ENCODE measurements around the gene DNAAF3. TPM values are rescaled to one million over a fixed set of nuclear protein-coding genes. Genes with fewer than 3 reads are reported as not detected.

Gene DNAAF3
- polyA plus RNA-seq, 1 of the 3 experiments (the other 2 are of a cell fraction) = 2.4 TPM

DNA sequence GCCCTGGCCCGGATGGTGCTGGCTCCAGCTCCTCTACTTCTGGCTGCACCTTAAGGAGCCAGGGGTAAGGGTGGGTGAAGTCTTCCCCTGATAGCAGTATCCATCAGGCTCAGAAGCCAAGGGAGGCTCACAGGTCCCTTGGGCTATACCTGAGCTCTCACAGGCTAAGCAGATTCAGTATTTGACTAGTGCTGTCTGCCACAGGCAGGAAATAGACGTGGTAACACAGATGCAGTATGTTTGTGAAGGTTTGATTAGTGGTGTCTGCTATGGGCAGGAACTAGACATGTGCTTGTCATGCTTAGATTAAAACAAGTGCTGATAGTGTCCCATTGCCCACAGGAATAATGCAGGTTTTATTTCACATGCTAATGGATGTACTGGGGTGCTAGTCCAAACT is 9.7 kb upstream of the DNAAF3 start:
- Histone ChIP-seq H3K36me3 (replicated peaks in 1 of 2; ENCODE audit: control insufficient read depth in 1 of 2, insufficient read depth in 2 of 2, low read length in 1 of 2) (no peaks in the 10 kb centered on the region), H3K4me2 (no peak overlapping the region), H3K27ac (ENCODE audit: low read depth in 2 of 2, low read length in 1 of 2) (no peak overlapping the region), H3K9ac (no peak overlapping the region), H3K9me3 (no peaks in the 10 kb centered on the region), H3K4me1 (ENCODE audit: control insufficient read depth in 1 of 2, insufficient read depth in 2 of 2, low read depth in 1 of 2, low read length in 1 of 2) (peaks cover 0 to 6% of the 10 kb centered on the region in 2 experiments; a peak in 1 of 4 replicates), H3K79me2 (ENCODE audit: insufficient read depth) (no peaks in the 10 kb centered on the region), H3K4me3 (ENCODE audit: low read depth in 2 of 2, low read length in 1 of 2) (no peak overlapping the region), H3K9me2 (no peaks in the 10 kb centered on the region), H4K20me1 (ENCODE audit: insufficient read depth) (no peaks in the 10 kb centered on the region), H3F3A (replicated peaks; ENCODE audit: insufficient read depth) (no peaks in the 10 kb centered on the region), H2AFZ (ENCODE audit: low read depth) (no peak overlapping the region), H3K27me3 (ENCODE audit: insufficient read depth) (peaks cover 24% of the 10 kb centered on the region)
- CTCF ChIA-PET = interaction anchor here (1.0 to 1.9 kb wide), 3 partner anchors 10 to 291 kb away, joined by 3 to 7 read pairs (median 6); partner anchors contain the start of gene DNAAF3
- 0% methylated on average over 1 of the region's 2 CpGs for WGBS (ENCODE audit: low lambda C conversion rate)
- no peak for TF ChIP-seq EP300 (IDR thresholded peaks at IDR 0.05; ENCODE audit: borderline replicate concordance in 1 of 2, low read depth in 1 of 2, low read length in 1 of 2)
- DNase-seq = no peak
- POLR2A ChIA-PET = no interaction called here

DNA sequence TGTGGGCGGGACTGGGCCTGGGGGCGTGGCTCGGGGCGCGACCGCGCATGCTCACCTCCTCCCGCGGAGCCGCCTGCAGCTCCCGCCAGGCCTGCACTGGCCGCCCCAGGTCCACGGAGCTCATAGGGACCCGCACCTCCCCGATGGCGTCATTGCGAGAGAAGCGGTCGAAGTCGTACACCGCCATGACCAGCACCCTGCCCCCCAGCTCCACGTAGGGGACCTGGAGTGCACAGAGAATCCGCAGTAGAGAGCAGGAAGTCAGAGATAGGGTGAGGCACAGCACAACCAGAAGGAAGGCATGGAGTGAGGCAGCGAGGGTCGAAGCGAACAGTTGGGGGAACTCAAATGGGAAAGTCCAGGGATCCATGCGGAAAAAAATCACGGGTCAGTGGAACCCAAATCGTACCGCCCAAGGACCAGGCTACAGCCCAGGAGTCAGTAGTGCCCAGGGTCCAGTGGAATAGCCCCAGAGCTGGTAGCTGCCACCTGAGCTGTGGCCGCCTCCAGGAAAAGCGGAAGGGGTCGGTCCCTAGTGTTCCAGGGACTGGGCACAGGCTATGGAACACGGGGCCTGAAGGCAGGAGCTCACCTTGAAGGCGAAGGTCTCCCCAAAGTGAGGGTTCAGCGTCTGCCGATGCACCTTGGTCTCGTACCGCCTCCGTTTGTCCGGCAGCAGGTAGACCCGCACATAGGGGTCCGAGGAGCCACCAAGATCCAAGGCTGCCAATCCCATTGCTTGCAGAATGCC is 8.9 kb upstream of the DNAAF3 start:
- no peaks in the 10 kb centered on the region for H3K36me3 ChIP-seq (replicated peaks in 1 of 2; ENCODE audit: control insufficient read depth in 1 of 2, insufficient read depth in 2 of 2, low read length in 1 of 2)
- DNase-seq = no peak
- no peak overlapping the region for H3K4me3 ChIP-seq (ENCODE audit: low read depth in 2 of 2, low read length in 1 of 2)
- TF ChIP-seq, protein P1, sequence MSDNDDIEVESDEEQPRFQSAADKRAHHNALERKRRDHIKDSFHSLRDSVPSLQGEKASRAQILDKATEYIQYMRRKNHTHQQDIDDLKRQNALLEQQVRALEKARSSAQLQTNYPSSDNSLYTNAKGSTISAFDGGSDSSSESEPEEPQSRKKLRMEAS (IDR thresholded peaks at IDR 0.05; ENCODE audit: low read depth) = no peak
- no peaks in the 10 kb centered on the region for H3F3A ChIP-seq (replicated peaks; ENCODE audit: insufficient read depth)
- peaks cover 0 to 6% of the 10 kb centered on the region in 2 experiments; a peak in 1 of 4 replicates for H3K4me1 ChIP-seq (ENCODE audit: control insufficient read depth in 1 of 2, insufficient read depth in 2 of 2, low read depth in 1 of 2, low read length in 1 of 2)
- H3K4me2 ChIP-seq = no peak overlapping the region
- no peaks in the 10 kb centered on the region for H3K9me2 ChIP-seq
- 87% methylated on average over 18 of the region's 43 CpGs for WGBS (ENCODE audit: low lambda C conversion rate)
- no peaks in the 10 kb centered on the region for H3K9me3 ChIP-seq
- H3K27me3 ChIP-seq (ENCODE audit: insufficient read depth) = peaks cover 24% of the 10 kb centered on the region; the same call in 1 of the 2 replicates
- H2AFZ ChIP-seq (ENCODE audit: low read depth) = no peak overlapping the region
- H3K9ac ChIP-seq = no peak overlapping the region
- H3K27ac ChIP-seq (ENCODE audit: low read depth in 2 of 2, low read length in 1 of 2) = no peak overlapping the region
- H3K79me2 ChIP-seq (ENCODE audit: insufficient read depth) = no peaks in the 10 kb centered on the region
- ChIA-PET POLR2A (no interaction called here), CTCF (interaction anchor here (0.8 to 1.9 kb wide), 4 partner anchors 15 to 292 kb away, joined by 3 to 7 read pairs (median 3); no protein-coding TSS in a partner anchor)
- H4K20me1 ChIP-seq (ENCODE audit: insufficient read depth) = no peaks in the 10 kb centered on the region

- no peak overlapping the region for H2AFZ ChIP-seq (ENCODE audit: low read depth)
- H3K79me2 ChIP-seq (ENCODE audit: insufficient read depth) = no peaks in the 10 kb centered on the region
- peaks cover 24% of the 10 kb centered on the region; the same call in 1 of the 2 replicates for H3K27me3 ChIP-seq (ENCODE audit: insufficient read depth)
- peaks cover 0 to 5% of the 10 kb centered on the region in 2 experiments; a peak in 1 of 4 replicates for H3K4me1 ChIP-seq (ENCODE audit: control insufficient read depth in 1 of 2, insufficient read depth in 2 of 2, low read depth in 1 of 2, low read length in 1 of 2)
- no peak overlapping the region for H3K27ac ChIP-seq (ENCODE audit: low read depth in 2 of 2, low read length in 1 of 2)
- no peak overlapping the region for H3K4me3 ChIP-seq (ENCODE audit: low read depth in 2 of 2, low read length in 1 of 2)
- H3K4me2 ChIP-seq = no peak overlapping the region
- DNase-seq = no peak
- WGBS (ENCODE audit: low lambda C conversion rate) = 78% methylated on average over 16 of the region's 21 CpGs
- POLR2A ChIA-PET = interaction anchor here (0.8 kb wide), 1 partner anchor 42 kb away, joined by 3 read pairs; no protein-coding TSS in a partner anchor
- CTCF ChIA-PET = interaction anchor here (0.6 to 1.9 kb wide), 5 partner anchors 9 to 293 kb away, joined by 3 to 7 read pairs (median 3); no protein-coding TSS in a partner anchor
- H3K9me2 ChIP-seq = no peaks in the 10 kb centered on the region
- H3K36me3 ChIP-seq (replicated peaks in 1 of 2; ENCODE audit: control insufficient read depth in 1 of 2, insufficient read depth in 2 of 2, low read length in 1 of 2) = no peaks in the 10 kb centered on the region
- H3K9ac ChIP-seq = no peak overlapping the region
- no peaks in the 10 kb centered on the region for H4K20me1 ChIP-seq (ENCODE audit: insufficient read depth)
- H3F3A ChIP-seq (replicated peaks; ENCODE audit: insufficient read depth) = no peaks in the 10 kb centered on the region
- H3K9me3 ChIP-seq = no peaks in the 10 kb centered on the region
- TF ChIP-seq POLR2AphosphoS5 (IDR thresholded peaks at IDR 0.05; ENCODE audit: low read depth, low read length) = no peak
- TF ChIP-seq MXI1 (IDR thresholded peaks at IDR 0.05; ENCODE audit: low read depth, low read length) = no peak
- TF ChIP-seq, protein P2, sequence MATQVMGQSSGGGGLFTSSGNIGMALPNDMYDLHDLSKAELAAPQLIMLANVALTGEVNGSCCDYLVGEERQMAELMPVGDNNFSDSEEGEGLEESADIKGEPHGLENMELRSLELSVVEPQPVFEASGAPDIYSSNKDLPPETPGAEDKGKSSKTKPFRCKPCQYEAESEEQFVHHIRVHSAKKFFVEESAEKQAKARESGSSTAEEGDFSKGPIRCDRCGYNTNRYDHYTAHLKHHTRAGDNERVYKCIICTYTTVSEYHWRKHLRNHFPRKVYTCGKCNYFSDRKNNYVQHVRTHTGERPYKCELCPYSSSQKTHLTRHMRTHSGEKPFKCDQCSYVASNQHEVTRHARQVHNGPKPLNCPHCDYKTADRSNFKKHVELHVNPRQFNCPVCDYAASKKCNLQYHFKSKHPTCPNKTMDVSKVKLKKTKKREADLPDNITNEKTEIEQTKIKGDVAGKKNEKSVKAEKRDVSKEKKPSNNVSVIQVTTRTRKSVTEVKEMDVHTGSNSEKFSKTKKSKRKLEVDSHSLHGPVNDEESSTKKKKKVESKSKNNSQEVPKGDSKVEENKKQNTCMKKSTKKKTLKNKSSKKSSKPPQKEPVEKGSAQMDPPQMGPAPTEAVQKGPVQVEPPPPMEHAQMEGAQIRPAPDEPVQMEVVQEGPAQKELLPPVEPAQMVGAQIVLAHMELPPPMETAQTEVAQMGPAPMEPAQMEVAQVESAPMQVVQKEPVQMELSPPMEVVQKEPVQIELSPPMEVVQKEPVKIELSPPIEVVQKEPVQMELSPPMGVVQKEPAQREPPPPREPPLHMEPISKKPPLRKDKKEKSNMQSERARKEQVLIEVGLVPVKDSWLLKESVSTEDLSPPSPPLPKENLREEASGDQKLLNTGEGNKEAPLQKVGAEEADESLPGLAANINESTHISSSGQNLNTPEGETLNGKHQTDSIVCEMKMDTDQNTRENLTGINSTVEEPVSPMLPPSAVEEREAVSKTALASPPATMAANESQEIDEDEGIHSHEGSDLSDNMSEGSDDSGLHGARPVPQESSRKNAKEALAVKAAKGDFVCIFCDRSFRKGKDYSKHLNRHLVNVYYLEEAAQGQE (IDR thresholded peaks at IDR 0.05; ENCODE audit: low read depth, low read length) = no peak
- no peak for TF ChIP-seq EZH2phosphoT487 (IDR thresholded peaks at IDR 0.05; ENCODE audit: borderline replicate concordance, low read depth)
- no peak for TF ChIP-seq MEF2A (IDR thresholded peaks at IDR 0.05; ENCODE audit: borderline replicate concordance, low read depth)
- no peak for TF ChIP-seq NFIC (IDR thresholded peaks at IDR 0.05; ENCODE audit: borderline replicate concordance)
- TF ChIP-seq TCF12 (IDR thresholded peaks at IDR 0.05) = no peak
- TF ChIP-seq ZBTB33 (IDR thresholded peaks at IDR 0.05; ENCODE audit: borderline replicate concordance, low read depth) = no peak
- no peak for TF ChIP-seq TAF1 (IDR thresholded peaks at IDR 0.05; ENCODE audit: borderline replicate concordance, low read depth, low read length)
- no peak for TF ChIP-seq NRF1 (IDR thresholded peaks at IDR 0.05; ENCODE audit: low read depth, low read length)
- no peak for TF ChIP-seq RXRA (IDR thresholded peaks at IDR 0.05; ENCODE audit: borderline replicate concordance, low read depth)
Measured at GRCh38 chr19:55174425-55175116, 8.2 kb upstream of the DNAAF3 start.
